ENCODE results near the gene NCAPD2. TPM values are rescaled to one million over a fixed set of nuclear protein-coding genes. Genes with fewer than 3 reads are reported as not detected.
"Not testable (repeated sequence)": the region's sequence is repeated elsewhere in the genome, so short reads cannot be mapped to it uniquely, and the experiment has no call there.

NCAPD2 gene
- total and polyA plus RNA-seq, 3 donors from 2014 or later, result 42.9 to 46.6 (median 43.1) TPM

DNA sequence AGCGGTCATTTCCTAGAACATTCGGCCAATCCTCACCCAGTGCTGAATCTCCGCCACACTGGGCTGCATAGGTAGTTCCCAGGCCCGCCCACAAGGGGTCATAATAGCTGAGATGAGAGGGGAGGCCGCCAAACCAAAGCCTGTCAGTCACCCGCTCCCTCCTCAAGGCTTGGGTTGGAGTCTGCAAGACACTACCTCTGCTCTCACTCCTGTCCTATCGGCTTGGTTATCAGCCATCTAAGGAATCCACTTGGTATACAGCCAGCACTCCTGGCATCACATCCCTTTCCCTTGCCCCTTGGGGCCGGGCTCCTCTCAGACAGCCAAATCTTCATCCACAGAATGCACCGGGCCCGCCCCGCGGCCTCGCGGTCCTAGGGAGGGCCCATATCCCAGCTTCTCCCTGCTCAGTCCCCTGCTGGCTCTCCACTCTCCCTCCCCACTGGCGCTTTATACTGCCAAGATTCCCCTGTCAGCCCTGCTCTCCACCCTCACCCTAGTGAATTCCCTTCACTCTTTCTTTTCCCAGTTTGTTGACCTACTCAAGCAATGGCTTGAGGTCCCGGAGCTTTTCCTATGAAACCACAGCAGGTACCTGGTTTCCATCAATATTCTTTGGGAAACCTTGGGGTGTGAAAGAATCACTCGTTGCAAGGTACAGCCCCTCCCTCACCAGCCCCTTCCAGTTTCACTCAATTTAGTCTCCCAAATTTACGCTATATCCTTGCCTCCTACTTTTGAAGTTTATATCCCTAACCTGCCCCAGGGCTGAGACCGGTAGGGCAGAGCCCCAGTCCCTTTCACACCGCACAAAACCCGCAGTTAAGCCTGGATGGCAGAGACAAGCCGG lies 60.5 kb downstream of the NCAPD2 start:
- 6 to 11% methylated on average over 22 of the region's 22 CpGs for WGBS, 2 donors
- peak; percentile 89 for DNase-seq
- Histone ChIP-seq H3K27ac (peak overlapping the region; percentile 48 to 83), H3K27me3 (no peaks in the 10 kb centered on the region), H3K36me3 (ENCODE audit: low read depth, missing control alignments) (no peaks in the 10 kb centered on the region), H3K4me1 (peaks cover 54% of the 10 kb centered on the region), H3K9me3 (no peaks in the 10 kb centered on the region), H3K4me3 (peak overlapping the region; percentile 65 to 83)
- intact Hi-C loops (cut with DNase I; ENCODE audit: low total_unique reads), result loop anchor here (10.0 kb wide), 1 partner anchor 50 kb away; the partner anchor contains the start of gene CHD4
- TF ChIP-seq, protein P1, sequence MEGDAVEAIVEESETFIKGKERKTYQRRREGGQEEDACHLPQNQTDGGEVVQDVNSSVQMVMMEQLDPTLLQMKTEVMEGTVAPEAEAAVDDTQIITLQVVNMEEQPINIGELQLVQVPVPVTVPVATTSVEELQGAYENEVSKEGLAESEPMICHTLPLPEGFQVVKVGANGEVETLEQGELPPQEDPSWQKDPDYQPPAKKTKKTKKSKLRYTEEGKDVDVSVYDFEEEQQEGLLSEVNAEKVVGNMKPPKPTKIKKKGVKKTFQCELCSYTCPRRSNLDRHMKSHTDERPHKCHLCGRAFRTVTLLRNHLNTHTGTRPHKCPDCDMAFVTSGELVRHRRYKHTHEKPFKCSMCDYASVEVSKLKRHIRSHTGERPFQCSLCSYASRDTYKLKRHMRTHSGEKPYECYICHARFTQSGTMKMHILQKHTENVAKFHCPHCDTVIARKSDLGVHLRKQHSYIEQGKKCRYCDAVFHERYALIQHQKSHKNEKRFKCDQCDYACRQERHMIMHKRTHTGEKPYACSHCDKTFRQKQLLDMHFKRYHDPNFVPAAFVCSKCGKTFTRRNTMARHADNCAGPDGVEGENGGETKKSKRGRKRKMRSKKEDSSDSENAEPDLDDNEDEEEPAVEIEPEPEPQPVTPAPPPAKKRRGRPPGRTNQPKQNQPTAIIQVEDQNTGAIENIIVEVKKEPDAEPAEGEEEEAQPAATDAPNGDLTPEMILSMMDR (IDR thresholded peaks at IDR 0.05), result peak; percentile 25 to 56 (median 55)
- TF ChIP-seq POLR2A (IDR thresholded peaks at IDR 0.05), result no peak

DNA sequence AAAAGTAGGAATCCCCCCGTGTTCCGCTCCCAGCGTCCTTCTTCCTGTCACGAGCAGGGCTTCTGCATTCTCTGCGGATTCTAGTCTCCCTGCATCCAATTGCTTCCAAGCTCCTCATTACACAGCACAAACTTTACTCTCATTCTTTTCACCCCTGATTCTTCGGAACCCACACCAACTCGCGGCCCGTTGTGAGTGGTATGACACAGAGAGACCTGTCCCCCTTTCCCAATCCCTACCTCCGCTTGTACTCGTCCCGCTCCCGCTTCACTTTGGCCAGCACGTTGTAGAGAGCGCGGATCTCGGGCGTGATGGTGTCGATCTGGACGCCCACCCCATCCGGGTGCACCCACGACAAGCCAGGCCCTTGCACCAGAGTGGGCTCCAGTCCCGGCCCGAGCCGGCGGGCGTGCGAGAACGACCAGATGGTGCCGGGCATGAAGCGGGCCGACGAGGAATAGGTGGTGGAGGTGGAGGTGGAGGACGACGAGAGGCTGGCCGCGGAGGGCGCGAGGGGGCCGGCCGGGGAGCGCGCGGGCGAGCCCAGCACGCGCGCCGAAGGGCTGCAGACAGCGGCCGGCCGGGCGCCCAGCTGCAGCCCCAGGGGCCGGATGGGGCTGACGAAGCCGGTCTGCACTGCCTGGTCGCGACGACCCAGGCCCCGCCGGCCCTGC lies 61.3 kb downstream of the NCAPD2 start:
- peak; percentile 39 for DNase-seq
- H3K4me1 ChIP-seq, result peaks cover 53% of the 10 kb centered on the region
- peak overlapping the region; percentile 65 to 83 for H3K4me3 ChIP-seq
- no peaks in the 10 kb centered on the region for H3K9me3 ChIP-seq
- 1% methylated on average over 26 to 52 of the region's 61 CpGs for WGBS, 2 donors
- intact Hi-C loops (cut with DNase I; ENCODE audit: low total_unique reads), result loop anchor here (10.0 kb wide), 1 partner anchor 50 kb away; the partner anchor contains the start of gene CHD4
- H3K27ac ChIP-seq, result peak overlapping the region; percentile 48 to 83
- H3K27me3 ChIP-seq, result no peaks in the 10 kb centered on the region
- TF ChIP-seq, protein P1 (IDR thresholded peaks at IDR 0.05), result no peak
- no peaks in the 10 kb centered on the region for H3K36me3 ChIP-seq (ENCODE audit: low read depth, missing control alignments)

DNA sequence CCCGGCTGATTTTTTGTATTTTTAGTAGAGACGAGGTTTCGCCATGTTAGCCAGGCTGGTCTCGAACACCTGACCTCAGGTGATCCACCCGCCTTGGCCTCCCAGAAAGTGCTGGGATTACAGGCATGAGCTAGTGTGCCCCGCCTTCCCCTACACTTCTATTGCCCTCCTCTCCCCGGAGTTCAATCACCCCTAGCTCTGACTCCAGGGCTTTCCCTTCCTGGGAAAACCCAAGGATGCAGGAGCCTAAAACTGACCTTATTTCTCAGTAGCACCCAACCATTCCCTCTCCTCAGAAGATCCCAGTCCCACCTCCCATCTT lies 62.6 kb downstream of the NCAPD2 start:
- not testable (repeated sequence) for H3K36me3 ChIP-seq (ENCODE audit: low read depth, missing control alignments); DNase-seq; H3K9me3 ChIP-seq; H3K27me3 ChIP-seq
- peak overlapping the region; percentile 65 to 83 for H3K4me3 ChIP-seq
- peaks cover 40% of the 10 kb centered on the region for H3K4me1 ChIP-seq
- intact Hi-C loops (cut with DNase I; ENCODE audit: low total_unique reads), result loop anchor here (10.0 kb wide), 1 partner anchor 48 kb away; the partner anchor contains the start of gene CHD4
- WGBS, 2 donors, result 56 to 79% methylated on average over 7 of the region's 7 CpGs
- peak overlapping the region in 1 of 2 donors; percentile 62 for H3K27ac ChIP-seq

DNA sequence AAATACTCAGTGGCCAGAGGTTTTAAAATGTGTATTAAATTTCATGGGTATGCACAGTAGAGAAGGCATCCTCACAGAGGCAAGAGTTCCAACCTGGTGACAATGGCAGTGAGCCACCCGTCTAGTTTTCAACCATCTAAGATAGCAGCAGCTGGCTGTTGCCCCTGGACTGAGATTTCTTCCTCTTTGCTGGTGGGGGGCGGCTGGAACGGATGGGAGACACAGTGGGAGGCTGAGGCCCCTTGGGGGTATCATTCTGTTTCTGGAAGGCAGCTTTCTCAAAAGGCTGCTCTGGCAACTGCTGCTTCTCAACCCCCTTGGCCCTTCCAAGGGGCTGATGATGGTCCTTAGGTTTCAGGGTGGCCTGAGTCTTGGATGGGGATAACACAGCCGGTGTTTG lies 63.0 kb downstream of the NCAPD2 start:
- H3K27ac ChIP-seq, result peak overlapping the region in 1 of 2 donors; percentile 62
- H3K27me3 ChIP-seq, result no peaks in the 10 kb centered on the region
- TF ChIP-seq, protein P1 (IDR thresholded peaks at IDR 0.05), result no peak
- TF ChIP-seq POLR2A (IDR thresholded peaks at IDR 0.05), result no peak
- DNase-seq, result no peak
- intact Hi-C loops (cut with DNase I; ENCODE audit: low total_unique reads), result loop anchor here (10.0 kb wide), 1 partner anchor 48 kb away; the partner anchor contains the start of gene CHD4
- peaks cover 36% of the 10 kb centered on the region for H3K4me1 ChIP-seq
- H3K36me3 ChIP-seq (ENCODE audit: low read depth, missing control alignments), result no peaks in the 10 kb centered on the region
- H3K9me3 ChIP-seq, result no peaks in the 10 kb centered on the region
- 79 to 82% methylated on average over 4 of the region's 4 CpGs for WGBS, 2 donors
- no peak overlapping the region for H3K4me3 ChIP-seq
